ENCODE measurements around the gene SBNO1.
"Not testable (repeated sequence)": the region's sequence is repeated elsewhere in the genome, so short reads cannot be mapped to it uniquely, and the experiment has no call there.

SBNO1 gene

GRCh38 chr12:123364532-123365024, at the start of gene SBNO1:
TSS of gene SBNO1 (minus strand) at chr12:123364847. CDS start at chr12:123350441, 14,406 bp downstream.
- Histone ChIP-seq H3K9ac (ENCODE audit: low read length) (peak within 1 kb of the TSS; percentile 93), H3K9me3 (ENCODE audit: control insufficient read depth, low read length) (no peaks in the 10 kb centered on the region), H3K36me3 (ENCODE audit: control insufficient read depth, insufficient read depth, low read length, severe bottlenecking) (no peaks in the 10 kb centered on the region), H3K4me1 (ENCODE audit: control insufficient read depth, insufficient read depth, low read length) (peaks cover 10% of the 10 kb centered on the region), H3K27me3 (replicated peaks; ENCODE audit: control insufficient read depth, insufficient read depth, low read length) (no peaks in the 10 kb centered on the region), H3K4me3 (ENCODE audit: low read length) (peak within 1 kb of the TSS; percentile 92)
- DNase-seq (ENCODE audit: low read depth): peak; percentile 96

- no peak for DNase-seq (ENCODE audit: low read depth)
- Histone ChIP-seq H3K9me3 (ENCODE audit: control insufficient read depth, low read length) (no peaks in the 10 kb centered on the region), H3K36me3 (ENCODE audit: control insufficient read depth, insufficient read depth, low read length, severe bottlenecking) (peaks cover 35% of the 10 kb centered on the region), H3K4me3 (ENCODE audit: low read length) (no peak overlapping the region), H3K9ac (ENCODE audit: low read length) (no peak overlapping the region), H3K4me1 (ENCODE audit: control insufficient read depth, insufficient read depth, low read length) (no peaks in the 10 kb centered on the region), H3K27me3 (replicated peaks; ENCODE audit: control insufficient read depth, insufficient read depth, low read length) (no peaks in the 10 kb centered on the region)
Measured at GRCh38 chr12:123410041-123410412, 45.4 kb upstream of the SBNO1 start.

- H3K9ac ChIP-seq (ENCODE audit: low read length); DNase-seq (ENCODE audit: low read depth); H3K4me3 ChIP-seq (ENCODE audit: low read length); H3K9me3 ChIP-seq (ENCODE audit: control insufficient read depth, low read length); H3K4me1 ChIP-seq (ENCODE audit: control insufficient read depth, insufficient read depth, low read length); H3K27me3 ChIP-seq (replicated peaks; ENCODE audit: control insufficient read depth, insufficient read depth, low read length): not testable (repeated sequence)
- H3K36me3 ChIP-seq (ENCODE audit: control insufficient read depth, insufficient read depth, low read length, severe bottlenecking): peaks cover 41% of the 10 kb centered on the region
Measured at GRCh38 chr12:123409284-123410040, 44.8 kb upstream of the SBNO1 start.

DNA sequence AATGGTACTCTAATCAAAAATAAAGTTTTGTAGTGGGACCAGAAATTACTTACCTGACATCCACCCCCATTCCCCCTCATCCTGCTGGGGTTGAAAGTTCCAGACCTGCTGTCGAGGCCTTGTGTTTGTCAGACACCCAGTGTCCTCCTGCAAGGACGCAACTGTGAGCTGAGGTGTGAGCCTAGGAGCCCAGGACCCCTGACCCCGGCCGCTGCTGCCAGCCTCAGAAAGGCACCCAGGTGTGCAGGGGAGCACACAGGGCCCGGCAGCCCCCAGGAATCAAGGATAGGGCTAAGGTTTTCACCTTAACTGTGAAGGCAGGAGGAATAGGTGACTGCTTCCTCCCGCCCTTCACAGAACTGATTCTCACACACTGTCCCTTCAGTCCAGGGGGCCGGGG, 44.0 kb upstream of the SBNO1 start:
- H3K9me3 ChIP-seq (ENCODE audit: control insufficient read depth, low read length); DNase-seq (ENCODE audit: low read depth); H3K9ac ChIP-seq (ENCODE audit: low read length); H3K4me1 ChIP-seq (ENCODE audit: control insufficient read depth, insufficient read depth, low read length); H3K27me3 ChIP-seq (replicated peaks; ENCODE audit: control insufficient read depth, insufficient read depth, low read length); H3K4me3 ChIP-seq (ENCODE audit: low read length): not testable (repeated sequence)
- peaks cover 49% of the 10 kb centered on the region for H3K36me3 ChIP-seq (ENCODE audit: control insufficient read depth, insufficient read depth, low read length, severe bottlenecking)

DNA sequence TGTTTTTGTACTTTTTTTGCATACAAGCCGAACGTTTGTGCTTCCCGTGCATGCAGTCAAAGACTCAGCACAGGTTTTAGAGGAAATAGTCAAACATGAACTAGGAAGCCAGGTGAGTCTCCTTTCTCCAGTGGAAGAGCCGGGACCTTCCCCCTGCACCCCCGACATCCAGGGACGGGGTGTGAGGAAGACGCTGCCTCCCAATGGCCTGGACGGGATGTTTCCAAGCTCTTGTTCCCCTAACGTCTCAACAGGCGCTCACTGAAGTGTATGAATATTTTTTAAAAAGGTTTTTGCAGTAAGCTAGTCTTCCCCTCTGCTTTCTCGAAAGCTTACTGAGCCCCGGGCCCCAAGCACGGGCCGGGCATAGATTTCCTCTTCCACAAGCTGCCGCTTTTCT, 43.3 kb upstream of the SBNO1 start:
- DNase-seq (ENCODE audit: low read depth): not testable (repeated sequence)
- H3K36me3 ChIP-seq (ENCODE audit: control insufficient read depth, insufficient read depth, low read length, severe bottlenecking): peaks cover 56% of the 10 kb centered on the region

DNA sequence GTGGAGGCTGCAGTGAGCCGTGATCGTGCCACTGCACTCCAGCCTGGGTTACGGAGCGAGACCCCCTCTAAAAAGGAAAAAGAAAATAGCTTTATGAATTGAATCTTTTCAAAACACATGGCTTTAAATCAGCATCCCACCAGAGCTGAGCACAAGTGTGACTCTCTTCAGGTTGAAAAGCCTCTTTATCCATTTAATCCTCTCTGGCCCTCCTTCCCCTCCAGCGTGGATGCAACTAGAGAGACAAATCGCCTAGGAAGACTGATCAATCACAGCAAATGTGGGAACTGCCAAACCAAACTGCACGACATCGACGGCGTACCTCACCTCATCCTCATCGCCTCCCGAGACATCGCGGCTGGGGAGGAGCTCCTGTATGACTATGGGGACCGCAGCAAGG, 42.6 kb upstream of the SBNO1 start:
- H3K27me3 ChIP-seq (replicated peaks; ENCODE audit: control insufficient read depth, insufficient read depth, low read length); H3K4me3 ChIP-seq (ENCODE audit: low read length); H3K4me1 ChIP-seq (ENCODE audit: control insufficient read depth, insufficient read depth, low read length); H3K9me3 ChIP-seq (ENCODE audit: control insufficient read depth, low read length); DNase-seq (ENCODE audit: low read depth); H3K9ac ChIP-seq (ENCODE audit: low read length): not testable (repeated sequence)
- peaks cover 63% of the 10 kb centered on the region for H3K36me3 ChIP-seq (ENCODE audit: control insufficient read depth, insufficient read depth, low read length, severe bottlenecking)

More for the DNA sequence above, 43.3 kb upstream of the SBNO1 start:
- H3K9me3 ChIP-seq (ENCODE audit: control insufficient read depth, low read length); H3K4me1 ChIP-seq (ENCODE audit: control insufficient read depth, insufficient read depth, low read length); H3K4me3 ChIP-seq (ENCODE audit: low read length); H3K27me3 ChIP-seq (replicated peaks; ENCODE audit: control insufficient read depth, insufficient read depth, low read length); H3K9ac ChIP-seq (ENCODE audit: low read length): not testable (repeated sequence)

DNA sequence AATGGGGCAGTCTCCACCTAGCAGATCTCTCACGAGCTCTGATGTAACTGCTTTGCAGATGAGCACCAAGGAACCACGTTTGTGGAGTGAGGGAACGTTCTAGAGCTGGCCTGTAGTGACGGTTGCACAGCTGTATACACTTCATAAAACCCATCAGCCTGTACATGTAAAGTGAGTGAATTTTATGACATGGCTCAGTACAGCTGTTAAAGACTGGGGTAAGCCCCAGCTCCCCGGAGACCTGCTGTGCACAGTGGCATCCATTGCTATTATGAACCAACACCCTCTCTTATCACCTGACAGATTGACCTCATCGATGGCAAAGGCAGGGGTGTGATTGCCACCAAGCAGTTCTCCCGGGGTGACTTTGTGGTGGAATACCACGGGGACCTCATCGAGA, 39.9 kb upstream of the SBNO1 start:
- no peak for DNase-seq (ENCODE audit: low read depth)

DNA sequence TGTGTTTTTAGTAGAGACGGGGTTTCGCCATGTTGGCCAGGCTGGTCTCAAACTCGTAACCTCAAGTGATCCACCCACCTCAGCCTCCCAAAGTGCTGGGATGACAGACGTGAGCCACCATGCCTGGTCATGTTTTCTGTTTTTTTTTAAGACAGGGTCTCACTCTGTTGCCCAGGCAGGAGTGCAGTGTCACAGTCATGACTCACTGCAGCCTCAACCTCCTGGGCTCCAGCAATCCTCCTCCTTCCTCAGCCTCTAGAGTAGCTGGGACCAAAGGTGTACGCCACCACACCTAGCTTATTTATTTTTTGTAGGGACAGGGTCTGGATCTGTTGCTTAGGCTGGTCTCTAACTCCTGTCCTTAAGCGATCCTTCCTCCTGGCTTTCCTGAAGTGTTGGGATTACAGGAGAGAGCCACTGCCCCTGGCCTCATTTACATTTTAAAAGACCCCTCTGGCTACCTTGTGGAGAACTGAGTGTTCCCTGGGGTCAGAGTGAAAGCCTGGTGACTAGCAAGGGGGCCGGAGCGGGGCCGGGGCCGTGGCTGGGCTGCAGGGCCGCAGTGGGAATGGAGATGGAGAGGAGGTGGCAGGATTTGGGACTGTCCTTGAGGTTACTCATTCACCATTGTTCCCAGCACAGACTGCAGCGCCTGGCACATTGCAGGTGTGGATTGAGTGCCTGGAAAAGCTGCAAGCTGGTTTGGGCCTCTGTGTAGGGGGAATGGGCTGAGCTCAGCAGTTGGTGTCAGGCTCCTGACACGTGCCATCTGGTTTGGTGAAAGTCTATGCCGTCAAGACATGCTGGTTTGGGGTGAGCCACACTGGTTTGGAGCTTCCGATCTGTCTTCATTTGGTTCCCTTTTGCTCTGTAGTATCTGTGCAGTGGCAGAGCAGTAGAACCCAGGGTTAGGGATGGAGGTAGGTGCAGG, 37.4 kb upstream of the SBNO1 start:
- H3K9ac ChIP-seq (ENCODE audit: low read length): no peak overlapping the region
- H3K4me1 ChIP-seq (ENCODE audit: control insufficient read depth, insufficient read depth, low read length): peaks cover 21% of the 10 kb centered on the region
- no peaks in the 10 kb centered on the region for H3K27me3 ChIP-seq (replicated peaks; ENCODE audit: control insufficient read depth, insufficient read depth, low read length)
- no peak for DNase-seq (ENCODE audit: low read depth)
- no peak overlapping the region for H3K4me3 ChIP-seq (ENCODE audit: low read length)
- H3K36me3 ChIP-seq (ENCODE audit: control insufficient read depth, insufficient read depth, low read length, severe bottlenecking): peaks cover 58% of the 10 kb centered on the region
- no peaks in the 10 kb centered on the region for H3K9me3 ChIP-seq (ENCODE audit: control insufficient read depth, low read length)

More for the DNA sequence above, 39.9 kb upstream of the SBNO1 start:
- H3K9me3 ChIP-seq (ENCODE audit: control insufficient read depth, low read length): no peaks in the 10 kb centered on the region
- peaks cover 63% of the 10 kb centered on the region for H3K36me3 ChIP-seq (ENCODE audit: control insufficient read depth, insufficient read depth, low read length, severe bottlenecking)
- H3K4me1 ChIP-seq (ENCODE audit: control insufficient read depth, insufficient read depth, low read length): no peaks in the 10 kb centered on the region
- H3K9ac ChIP-seq (ENCODE audit: low read length): no peak overlapping the region
- H3K27me3 ChIP-seq (replicated peaks; ENCODE audit: control insufficient read depth, insufficient read depth, low read length): no peaks in the 10 kb centered on the region
- H3K4me3 ChIP-seq (ENCODE audit: low read length): no peak overlapping the region

DNA sequence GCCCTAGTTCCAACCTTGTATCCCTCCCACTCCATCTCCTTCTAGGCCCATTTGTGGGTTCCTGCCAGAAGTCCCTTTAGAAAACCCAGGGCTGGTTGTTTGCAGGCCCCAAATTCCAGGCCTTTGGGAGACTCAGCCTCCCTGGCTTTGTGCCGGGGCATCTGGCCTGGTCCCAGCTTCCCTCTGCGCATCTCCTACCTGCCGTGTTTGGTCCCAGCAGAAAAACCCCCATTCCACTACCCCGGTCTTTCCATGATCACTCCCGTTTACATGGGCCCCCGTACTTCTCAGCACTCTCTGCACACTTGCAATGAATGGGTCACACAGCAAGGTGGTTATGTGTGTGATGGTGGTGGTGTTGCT, 34.6 kb upstream of the SBNO1 start:
- DNase-seq (ENCODE audit: low read depth): no peak
- Histone ChIP-seq H3K4me1 (ENCODE audit: control insufficient read depth, insufficient read depth, low read length) (peaks cover 24% of the 10 kb centered on the region), H3K27me3 (replicated peaks; ENCODE audit: control insufficient read depth, insufficient read depth, low read length) (no peaks in the 10 kb centered on the region), H3K9ac (ENCODE audit: low read length) (peak overlapping the region; percentile 71), H3K4me3 (ENCODE audit: low read length) (no peak overlapping the region), H3K36me3 (ENCODE audit: control insufficient read depth, insufficient read depth, low read length, severe bottlenecking) (peaks cover 58% of the 10 kb centered on the region), H3K9me3 (ENCODE audit: control insufficient read depth, low read length) (no peaks in the 10 kb centered on the region)

- Histone ChIP-seq H3K27me3 (replicated peaks; ENCODE audit: control insufficient read depth, insufficient read depth, low read length) (no peaks in the 10 kb centered on the region), H3K4me3 (ENCODE audit: low read length) (peak overlapping the region; percentile 45), H3K9me3 (ENCODE audit: control insufficient read depth, low read length) (no peaks in the 10 kb centered on the region), H3K4me1 (ENCODE audit: control insufficient read depth, insufficient read depth, low read length) (peaks cover 24% of the 10 kb centered on the region), H3K9ac (ENCODE audit: low read length) (peak overlapping the region; percentile 71), H3K36me3 (ENCODE audit: control insufficient read depth, insufficient read depth, low read length, severe bottlenecking) (peaks cover 55% of the 10 kb centered on the region)
- DNase-seq (ENCODE audit: low read depth): no peak
Measured at GRCh38 chr12:123398550-123399254, 34.1 kb upstream of the SBNO1 start.

DNA sequence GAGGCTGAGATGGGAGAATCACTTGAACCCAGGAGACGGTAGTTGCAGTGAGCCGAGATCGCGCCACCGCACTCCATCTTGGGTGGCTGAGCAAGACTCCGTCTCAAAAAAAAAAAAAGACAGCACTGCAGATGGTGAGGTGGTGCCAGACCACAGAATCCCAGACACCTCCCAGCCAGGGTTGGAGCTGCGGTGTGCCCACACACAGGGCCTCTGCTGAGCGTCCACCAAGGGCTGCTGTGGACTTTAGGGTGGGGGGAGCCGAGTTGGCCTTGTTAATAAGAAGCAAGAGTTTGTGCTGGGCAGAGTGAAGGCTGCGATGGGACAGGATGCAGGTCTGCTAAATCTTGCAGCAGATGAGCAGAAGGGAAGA, 33.5 kb upstream of the SBNO1 start:
- peak overlapping the region; percentile 71 for H3K9ac ChIP-seq (ENCODE audit: low read length)
- H3K4me1 ChIP-seq (ENCODE audit: control insufficient read depth, insufficient read depth, low read length): peaks cover 24% of the 10 kb centered on the region
- H3K27me3 ChIP-seq (replicated peaks; ENCODE audit: control insufficient read depth, insufficient read depth, low read length): no peaks in the 10 kb centered on the region
- H3K36me3 ChIP-seq (ENCODE audit: control insufficient read depth, insufficient read depth, low read length, severe bottlenecking): peaks cover 55% of the 10 kb centered on the region
- H3K4me3 ChIP-seq (ENCODE audit: low read length): peak overlapping the region; percentile 45
- DNase-seq (ENCODE audit: low read depth): no peak
- no peaks in the 10 kb centered on the region for H3K9me3 ChIP-seq (ENCODE audit: control insufficient read depth, low read length)
